Ovary (tissue), 9 donors: ENCODE measurements around the gene COL6A3. TPM values are rescaled to one million over a fixed set of nuclear protein-coding genes. Genes with fewer than 3 reads are reported as not detected.
A peak's percentile ranks its signal among the peaks of the same experiment; 100 is the strongest.

ENCODE experiments used
- DNase-seq, 5 donors: peaks; one replicate each; pipeline ENCODE4 v3.0.0-alpha.2; 2019 to 2020
- H3K27ac ChIP-seq, 2 donors: fragments of 200-600 bp; one replicate each; pipeline versions ENCODE4 v1.5.1 to v1.8.0; 2019 to 2022
- H3K27me3 ChIP-seq: fragments of 200-600 bp; one replicate; pipeline ENCODE4 v1.8.0; 2022
- H3K36me3 ChIP-seq: fragments of 200-600 bp; sonication (generic); one replicate; pipeline ENCODE4 v1.5.1; 2019
- H3K4me1 ChIP-seq: one replicate; pipeline ENCODE4 v1.8.1; 2013; ENCODE audit warnings: mild to moderate bottlenecking, moderate library complexity; ENCODE audit not compliant: insufficient read depth
- H3K4me3 ChIP-seq: fragments of 200-600 bp; sonication (generic); one replicate; pipeline ENCODE4 v1.5.1; 2017
- H3K9me3 ChIP-seq, 2 donors: fragments of 200-600 bp in 1 of 2; sonication (generic) in 1 of 2; one replicate each; pipeline versions ENCODE4 v1.5.1 to v1.8.1; 2013 to 2019; ENCODE audit warnings: mild to moderate bottlenecking in 1 of 2, moderate library complexity in 1 of 2
- EP300 ChIP-seq: sonication (generic); formaldehyde crosslinking; IDR thresholded peaks from one replicate; pipeline ENCODE4 v1.6.1; 2017; ENCODE audit warnings: antibody characterized with exemption
- POLR2A ChIP-seq: fragments of 450-650 bp; IDR thresholded peaks from one replicate; pipeline ENCODE4 v1.6.1; 2017; ENCODE audit warnings: antibody characterized with exemption, mild to moderate bottlenecking, moderate library complexity
- WGBS, 3 donors: extraction: QIAGEN DNeasy Blood & Tissue Kit in 1 of 3; methylation state at CpG; one replicate each; pipeline versions ENCODE4 v1.1.5 to v1.1.7; 2013 to 2017; 5-methylcytosine and 5-hydroxymethylcytosine counted together
- intact Hi-C, 4 donors: fragments of 100-400 bp; cut with DNase I; formaldehyde crosslinking; loops; one replicate each; pipeline versions ENCODE4 v1.11.0 to v1.15.1; 2022 to 2023
- polyA plus RNA-seq, 2 donors: library from polyadenylated mRNA; stranded (reverse); fragments of 200-250 nt in 1 of 2; fragments of 350-450 nt in 1 of 2; fragmentation: Illumina TruSeq in 1 of 2; extraction: RNeasy Lipid Tissue Mini Kit (QIAGEN cat#74804) in 1 of 2; gene quantifications; one replicate each; pipeline ENCODE4 v1.2.3, GENCODE V29; 2013 to 2014
- total RNA-seq, 7 donors: library from RNA; depleted of rRNA in 2 of 7; stranded (reverse); fragments of >200 nt in 2 of 7; fragmentation: NEBNext Ultra II Directional in 3 of 7; extraction: Animal tissue kit (Norgen Biotek cat#: 25700) in 3 of 7; gene quantifications; one replicate each; pipeline versions ENCODE4 v1.1.0 to v1.2.4, GENCODE V29; 2016 to 2023
- TF ChIP-seq, protein P1 (sequence below), 3 donors: fragments of 450-650 bp in 2 of 3; fragments of 200-600 bp in 1 of 3; IDR thresholded peaks; one replicate each; pipeline versions ENCODE4 v1.5.1 to v1.8.0; 2016 to 2022; ENCODE audit warnings: antibody characterized with exemption in 3 of 3, mild to moderate bottlenecking in 1 of 3
- donor health status: DM: no; HTN: no; CAD: no; lungs with moderate emphysema.
- donor health status: DM: no; HTN: no; CAD: no.
- donor health status: Bipolar disorder and iron deficiency.
- donor health status: DM: yes; HTN: yes; CAD: no.
- donor health status: DM: no; HTN: no; CAD: no.
- donor health status: DM: yes; HTN: yes; CAD: no.

COL6A3 gene
- total and polyA plus RNA-seq, 9 donors, result 105 to 520 (median 378) TPM

DNA sequence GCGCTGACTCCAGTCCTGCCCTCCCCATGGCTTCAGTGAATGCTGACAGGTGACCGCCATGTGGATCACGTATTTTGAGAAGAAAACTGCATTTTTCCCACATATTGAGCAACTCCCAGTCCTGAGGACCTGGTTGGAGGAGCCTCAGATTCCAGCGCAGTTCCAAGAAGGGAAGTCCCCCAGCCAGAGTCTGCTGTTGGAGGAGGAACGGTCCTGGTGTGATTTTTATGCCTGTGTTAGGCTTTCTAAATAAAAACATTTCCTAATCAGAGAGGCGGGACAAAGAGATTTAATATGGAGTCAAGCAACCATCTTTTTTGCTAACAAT, 32.3 kb upstream of the COL6A3 start:
- WGBS, 3 donors, result 71 to 82% (median 72%) methylated on average over 6 of the region's 6 CpGs
- TF ChIP-seq, protein P1, sequence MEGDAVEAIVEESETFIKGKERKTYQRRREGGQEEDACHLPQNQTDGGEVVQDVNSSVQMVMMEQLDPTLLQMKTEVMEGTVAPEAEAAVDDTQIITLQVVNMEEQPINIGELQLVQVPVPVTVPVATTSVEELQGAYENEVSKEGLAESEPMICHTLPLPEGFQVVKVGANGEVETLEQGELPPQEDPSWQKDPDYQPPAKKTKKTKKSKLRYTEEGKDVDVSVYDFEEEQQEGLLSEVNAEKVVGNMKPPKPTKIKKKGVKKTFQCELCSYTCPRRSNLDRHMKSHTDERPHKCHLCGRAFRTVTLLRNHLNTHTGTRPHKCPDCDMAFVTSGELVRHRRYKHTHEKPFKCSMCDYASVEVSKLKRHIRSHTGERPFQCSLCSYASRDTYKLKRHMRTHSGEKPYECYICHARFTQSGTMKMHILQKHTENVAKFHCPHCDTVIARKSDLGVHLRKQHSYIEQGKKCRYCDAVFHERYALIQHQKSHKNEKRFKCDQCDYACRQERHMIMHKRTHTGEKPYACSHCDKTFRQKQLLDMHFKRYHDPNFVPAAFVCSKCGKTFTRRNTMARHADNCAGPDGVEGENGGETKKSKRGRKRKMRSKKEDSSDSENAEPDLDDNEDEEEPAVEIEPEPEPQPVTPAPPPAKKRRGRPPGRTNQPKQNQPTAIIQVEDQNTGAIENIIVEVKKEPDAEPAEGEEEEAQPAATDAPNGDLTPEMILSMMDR (IDR thresholded peaks at IDR 0.05), result no peak
- TF ChIP-seq EP300 (no peak), POLR2A (no peak)
- DNase-seq, result no peak
- H3K27ac ChIP-seq, result no peak overlapping the region
- no peaks in the 10 kb centered on the region for H3K27me3 ChIP-seq
- H3K4me1 ChIP-seq, result peaks cover 8% of the 10 kb centered on the region
- no peaks in the 10 kb centered on the region for H3K9me3 ChIP-seq
- H3K4me3 ChIP-seq, result no peak overlapping the region
- intact Hi-C loops, result no loop called here
- no peaks in the 10 kb centered on the region for H3K36me3 ChIP-seq

DNA sequence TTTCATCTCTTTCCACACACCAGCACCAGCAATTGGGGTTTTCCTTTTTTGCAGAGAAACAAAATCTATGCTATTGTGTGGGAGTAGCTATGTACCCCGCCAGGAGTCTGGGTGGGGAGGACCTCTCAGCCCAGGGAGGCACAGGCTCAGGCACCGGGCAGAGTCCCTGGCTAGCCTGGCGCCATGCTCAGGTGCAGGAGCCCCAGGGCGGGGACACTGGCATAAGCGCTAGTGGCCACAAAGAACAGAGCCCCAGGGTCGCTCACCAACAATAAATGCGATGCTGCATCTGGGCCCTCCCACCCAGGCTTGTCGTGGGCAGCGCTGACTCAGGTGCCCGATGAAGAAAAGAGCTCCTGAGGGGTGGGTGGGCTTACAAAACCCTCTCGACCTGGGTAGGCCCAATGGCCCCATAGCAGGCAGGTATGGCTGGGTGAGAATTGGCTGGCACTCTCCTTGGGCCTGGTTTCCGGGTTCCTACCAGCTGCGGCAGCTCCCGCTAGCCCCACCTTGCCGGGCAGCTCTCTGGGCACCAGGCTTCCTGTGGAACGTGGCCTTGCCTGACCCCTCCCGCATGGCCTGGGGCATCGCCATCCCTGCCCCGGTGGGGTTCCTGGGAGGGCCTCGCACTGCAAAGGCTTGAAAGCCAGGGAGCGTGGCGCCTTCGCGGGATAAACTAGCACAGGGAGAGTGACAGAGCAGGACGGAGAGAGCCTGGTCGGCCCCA, 31.8 kb upstream of the COL6A3 start:
- no peak overlapping the region for H3K27ac ChIP-seq

DNA sequence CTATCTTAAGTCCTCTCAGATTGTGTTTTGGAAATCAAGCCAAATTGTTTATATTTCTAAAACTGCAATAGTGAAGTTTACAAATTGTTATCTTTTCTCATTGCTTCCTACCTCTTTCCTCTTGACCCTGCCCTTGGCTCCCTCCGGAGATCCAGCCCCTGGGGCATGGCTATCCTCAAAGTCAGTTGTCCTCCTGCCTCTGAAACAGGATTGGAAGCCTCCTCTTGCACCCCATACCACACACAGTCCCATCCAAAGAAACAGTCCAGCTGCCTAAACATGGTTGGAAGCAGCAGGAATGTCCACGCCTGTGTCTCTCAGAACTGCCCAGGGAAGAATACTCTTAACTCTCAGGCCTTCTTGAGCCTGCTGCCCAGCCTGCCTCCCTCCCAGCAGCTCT, 30.1 kb upstream of the COL6A3 start:
- H3K4me1 ChIP-seq, result peaks cover 2% of the 10 kb centered on the region
- no peak for TF ChIP-seq POLR2A
- TF ChIP-seq EP300, result no peak
- TF ChIP-seq, protein P1 (IDR thresholded peaks at IDR 0.05), result no peak
- H3K4me3 ChIP-seq, result no peak overlapping the region
- 45 to 69% (median 64%) methylated on average over 2 of the region's 2 CpGs for WGBS, 3 donors
- no peaks in the 10 kb centered on the region for H3K9me3 ChIP-seq
- DNase-seq, result no peak
- intact Hi-C loops, result no loop called here
- no peaks in the 10 kb centered on the region for H3K27me3 ChIP-seq
- no peak overlapping the region for H3K27ac ChIP-seq
- no peaks in the 10 kb centered on the region for H3K36me3 ChIP-seq

More for the DNA sequence above, 31.8 kb upstream of the COL6A3 start:
- 89 to 93% (median 92%) methylated on average over 21 to 26 of the region's 26 CpGs for WGBS, 3 donors
- H3K36me3 ChIP-seq, result no peaks in the 10 kb centered on the region
- DNase-seq, result peak in 1 of 5 donors; percentile 11
- TF ChIP-seq, protein P1 (IDR thresholded peaks at IDR 0.05), result no peak
- no peak for TF ChIP-seq POLR2A
- no peak for TF ChIP-seq EP300
- intact Hi-C loops, result no loop called here
- H3K27me3 ChIP-seq, result no peaks in the 10 kb centered on the region
- no peaks in the 10 kb centered on the region for H3K9me3 ChIP-seq
- no peak overlapping the region for H3K4me3 ChIP-seq
- peaks cover 6% of the 10 kb centered on the region for H3K4me1 ChIP-seq

DNA sequence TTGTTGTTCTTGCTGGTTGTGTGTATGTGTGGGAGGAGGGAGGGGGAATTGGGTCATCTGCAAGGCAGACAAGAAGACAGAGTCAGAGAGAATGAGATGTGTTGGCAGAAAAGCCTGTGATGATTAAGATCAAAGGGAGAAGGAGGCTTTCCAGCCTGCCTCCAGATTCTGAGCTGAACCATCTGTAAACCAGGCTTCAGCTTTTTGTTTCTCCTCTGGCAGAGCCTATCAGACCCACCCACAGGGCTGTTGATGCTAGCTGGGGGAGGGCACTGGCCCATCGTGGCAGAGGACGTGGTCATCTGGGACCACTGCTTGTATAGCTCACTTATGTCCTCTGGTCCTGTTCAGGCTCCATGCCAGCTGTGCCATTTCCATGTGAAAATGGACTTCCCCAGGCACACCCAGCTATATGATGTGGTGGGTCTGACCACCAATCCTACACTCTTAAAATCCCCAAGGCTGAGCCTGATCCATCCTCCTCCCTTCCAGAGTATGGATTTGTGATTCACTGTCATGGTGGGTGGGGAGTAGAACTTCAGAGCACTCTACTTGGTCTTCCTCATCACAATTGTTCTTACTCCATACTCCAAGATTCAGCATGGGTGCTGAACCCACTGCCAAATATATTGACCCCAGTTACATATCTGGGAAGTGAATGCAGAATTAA, 27.8 kb upstream of the COL6A3 start:
- intact Hi-C loops, result no loop called here
- DNase-seq, result peak in 2 of 5 donors; percentile 52 to 57
- H3K4me3 ChIP-seq, result no peak overlapping the region
- H3K36me3 ChIP-seq, result no peaks in the 10 kb centered on the region
- peaks cover 2% of the 10 kb centered on the region for H3K4me1 ChIP-seq
- no peaks in the 10 kb centered on the region for H3K9me3 ChIP-seq
- peak overlapping the region in 1 of 2 donors; percentile 45 for H3K27ac ChIP-seq
- TF ChIP-seq EP300 (no peak), POLR2A (no peak)
- TF ChIP-seq, protein P1 (IDR thresholded peaks at IDR 0.05), result no peak
- 7 to 19% (median 10%) methylated on average over 2 of the region's 2 CpGs for WGBS, 3 donors
- no peaks in the 10 kb centered on the region for H3K27me3 ChIP-seq
